HCT116 (cell line): Measurements from ENCODE around the gene TAMM41.
"Not testable (repeated sequence)": the region's sequence is repeated elsewhere in the genome, so short reads cannot be mapped to it uniquely, and the experiment has no call there.

Source experiments
- CTCF ChIP-seq, 3 experiments: fragments of 200-600 bp in 1 of 3; sonication (generic) in 1 of 3; IDR thresholded peaks in 2 of 3; conservative IDR thresholded peaks in 1 of 3; 2 replicates each; pipeline ENCODE4 v1.5.1; 2012 to 2017; ENCODE audit warnings: low read depth in 2 of 3, low read length in 2 of 3, antibody characterized with exemption in 1 of 3, borderline replicate concordance in 1 of 3, control low read depth in 1 of 3, mild to moderate bottlenecking in 1 of 3, mixed read lengths in 1 of 3, mixed run types in 1 of 3, moderate library complexity in 1 of 3; ENCODE audit not compliant: insufficient read depth in 1 of 3
- EZH2 ChIP-seq: fragments of 200-600 bp; sonication (generic); IDR thresholded peaks from 2 replicates; pipeline ENCODE4 v1.6.1; 2017; ENCODE audit warnings: antibody characterized with exemption, mixed run types
- EZH2phosphoT487 ChIP-seq: fragments of 200-600 bp; IDR thresholded peaks from 2 replicates; pipeline ENCODE4 v1.6.1; 2018; ENCODE audit warnings: antibody characterized with exemption, borderline replicate concordance
- POLR2A ChIP-seq: IDR thresholded peaks from 2 replicates; pipeline ENCODE4 v1.7.0; 2011; ENCODE audit warnings: borderline replicate concordance; ENCODE audit not compliant: insufficient read depth, insufficient read length; ENCODE audit errors: extremely low read depth
- POLR2AphosphoS5 ChIP-seq: IDR thresholded peaks from 2 replicates; pipeline ENCODE4 v1.6.1; 2011; ENCODE audit warnings: mild to moderate bottlenecking, low read depth, low read length, moderate library complexity
- RAD21 ChIP-seq: IDR thresholded peaks from 2 replicates; pipeline ENCODE4 v1.6.1; 2012; ENCODE audit warnings: low read depth, mild to moderate bottlenecking
- REST ChIP-seq: IDR thresholded peaks from 2 replicates; pipeline ENCODE4 v1.6.1; 2012; ENCODE audit warnings: low read depth
- ZFX ChIP-seq: fragments of 450-650 bp; IDR thresholded peaks from 2 replicates; pipeline ENCODE4 v1.6.1; 2017
- ZNF274 ChIP-seq: fragments of 200-500 bp; sonication (Bioruptor generic); IDR thresholded peaks from 2 replicates; pipeline ENCODE4 v1.6.1; 2014; ENCODE audit warnings: mild to moderate bottlenecking, low read depth, low read length, inconsistent platforms

GRCh38 chr3:11860213-11860612 is 13.5 kb upstream of the TAMM41 start:
- not testable (repeated sequence) for TF ChIP-seq CTCF (IDR thresholded peaks at IDR 0.05 in 2 of 3, conservative IDR thresholded peaks at IDR 0.05 in 1 of 3; ENCODE audit: borderline replicate concordance in 1 of 3, insufficient read depth in 1 of 3, low read depth in 2 of 3, low read length in 2 of 3); EZH2; POLR2AphosphoS5; ZNF274; ZFX; REST; POLR2A; RAD21; EZH2phosphoT487
